HFFc6 (cell line): ENCODE measurements around the gene KCNJ5. TPM values are rescaled to one million over a fixed set of nuclear protein-coding genes. Genes with fewer than 3 reads are reported as not detected.

ENCODE experiments used
- DNase-seq: peaks from one replicate; pipeline ENCODE4 v3.0.0-alpha.2; 2018
- H3K27ac Mint-ChIP-seq: 2 replicates; pipeline ENCODE4 v1.8.0; 2020; ENCODE audit warnings: mild to moderate bottlenecking, mixed read lengths
- H3K27me3 Mint-ChIP-seq: 2 replicates; pipeline ENCODE4 v1.8.0; 2021; ENCODE audit warnings: mild to moderate bottlenecking, moderate library complexity, mixed read lengths; ENCODE audit not compliant: insufficient read depth
- H3K36me3 Mint-ChIP-seq: 2 replicates; pipeline ENCODE4 v1.8.0; 2021; ENCODE audit warnings: low read depth, mixed read lengths
- H3K4me1 Mint-ChIP-seq: 2 replicates; pipeline ENCODE4 v1.8.0; 2020; ENCODE audit warnings: low read depth, mixed read lengths
- H3K4me3 Mint-ChIP-seq: 2 replicates; pipeline ENCODE4 v1.8.0; 2020; ENCODE audit warnings: mild to moderate bottlenecking, moderate library complexity, mixed read lengths
- H3K9me3 Mint-ChIP-seq: 2 replicates; pipeline ENCODE4 v1.8.0; 2020; ENCODE audit warnings: mild to moderate bottlenecking, mixed read lengths
- CTCF ChIP-seq: fragments of 200-600 bp; sonication (generic); IDR thresholded peaks from 2 replicates; pipeline ENCODE4 v1.5.0; 2021; ENCODE audit warnings: antibody characterized with exemption, mild to moderate bottlenecking
- total RNA-seq, 6 experiments: library from RNA; stranded (reverse); fragmentation: NEBNext Ultra II Directional; extraction: Animal tissue kit (Norgen Biotek cat#: 25700); gene quantifications; 2 replicates in 1 of 6; 3 replicates in 5 of 6; pipeline ENCODE4 v1.2.3, GENCODE V29; 2021

Gene KCNJ5
- total RNA-seq, 6 experiments from 2014 or later: not detected

- peaks cover 25% of the 10 kb centered on the region for H3K4me1 Mint-ChIP-seq
These were observed 33.8 kb upstream of the KCNJ5 start for GRCh38 chr11:128857341-128857740.

DNA sequence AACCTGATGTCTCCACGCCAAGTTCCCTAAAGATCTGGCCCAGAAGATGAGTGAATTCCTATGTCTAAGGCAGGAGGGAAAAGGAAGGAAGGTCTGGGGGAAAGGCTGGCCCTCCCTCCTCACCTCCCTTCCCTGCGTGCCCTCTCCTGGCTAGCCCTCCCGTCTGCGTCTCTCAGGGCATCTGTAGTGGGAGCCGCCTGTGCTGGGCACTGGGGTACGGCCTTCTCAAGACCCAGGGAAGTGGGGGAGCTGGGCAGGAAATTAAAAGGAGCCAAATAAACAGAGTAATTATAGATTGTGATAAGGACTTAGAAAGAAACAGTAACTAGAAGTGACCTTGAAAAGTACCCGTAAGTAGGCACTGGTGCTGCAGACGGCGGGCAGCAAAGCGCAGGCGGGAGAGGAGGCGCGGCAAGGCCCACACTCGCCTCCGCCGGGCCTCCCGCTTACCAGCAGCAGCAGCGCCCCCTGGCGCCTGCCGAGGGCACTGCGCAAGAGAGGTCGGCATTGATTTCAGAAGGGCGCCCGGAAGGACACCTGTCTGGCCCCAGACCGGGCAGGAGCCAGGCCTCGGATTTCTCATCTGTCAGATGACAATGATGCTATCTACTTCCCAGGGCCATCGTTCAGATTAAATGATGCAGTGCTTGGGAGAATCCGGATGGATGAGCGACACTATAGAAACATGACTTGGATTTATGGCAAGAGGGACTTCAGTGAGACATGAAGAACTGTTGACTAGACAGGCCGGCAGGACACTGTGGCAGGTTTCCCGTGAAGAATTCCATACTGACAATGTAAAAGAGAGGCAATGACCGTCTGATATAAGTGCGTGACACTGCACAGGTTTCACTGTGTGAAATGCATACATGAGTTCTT lies 31.4 kb upstream of the KCNJ5 start:
- H3K4me3 Mint-ChIP-seq: no peak overlapping the region
- peaks cover 8% of the 10 kb centered on the region for H3K27me3 Mint-ChIP-seq
- DNase-seq: no peak
- H3K27ac Mint-ChIP-seq: peak overlapping the region; percentile 77; the same call in 1 of the 2 replicates
- H3K9me3 Mint-ChIP-seq: no peaks in the 10 kb centered on the region
- no peaks in the 10 kb centered on the region for H3K36me3 Mint-ChIP-seq
- H3K4me1 Mint-ChIP-seq: peaks cover 50% of the 10 kb centered on the region
- peak; percentile 81 for TF ChIP-seq CTCF

More at GRCh38 chr11:128857341-128857740, 33.8 kb upstream of the KCNJ5 start:
- Mint-ChIP-seq H3K36me3 (no peaks in the 10 kb centered on the region), H3K27ac (no peak overlapping the region), H3K27me3 (peaks cover 8% of the 10 kb centered on the region), H3K9me3 (no peaks in the 10 kb centered on the region), H3K4me3 (no peak overlapping the region)
- no peak for TF ChIP-seq CTCF
- DNase-seq: no peak

GRCh38 chr11:128860571-128861361 lies 30.4 kb upstream of the KCNJ5 start:
- H3K36me3 Mint-ChIP-seq: no peaks in the 10 kb centered on the region
- H3K27me3 Mint-ChIP-seq: peaks cover 8% of the 10 kb centered on the region

GRCh38 chr11:128862406-128862805 lies 28.8 kb upstream of the KCNJ5 start:
- H3K4me1 Mint-ChIP-seq: peaks cover 65% of the 10 kb centered on the region
- no peaks in the 10 kb centered on the region for H3K9me3 Mint-ChIP-seq
- peak overlapping the region; percentile 40; the same call in 1 of the 2 replicates for H3K4me3 Mint-ChIP-seq
- peaks cover 2% of the 10 kb centered on the region; the same call in 1 of the 2 replicates for H3K27me3 Mint-ChIP-seq
- no peak for TF ChIP-seq CTCF
- H3K27ac Mint-ChIP-seq: peak overlapping the region; percentile 68
- H3K36me3 Mint-ChIP-seq: no peaks in the 10 kb centered on the region
- DNase-seq: no peak

More at GRCh38 chr11:128860571-128861361, 30.4 kb upstream of the KCNJ5 start:
- H3K27ac Mint-ChIP-seq: peak overlapping the region; percentile 77
- no peak for TF ChIP-seq CTCF
- peaks cover 59% of the 10 kb centered on the region for H3K4me1 Mint-ChIP-seq
- no peaks in the 10 kb centered on the region for H3K9me3 Mint-ChIP-seq
- peak; percentile 76 for DNase-seq
- H3K4me3 Mint-ChIP-seq: peak overlapping the region; percentile 69; the same call in 1 of the 2 replicates

DNA sequence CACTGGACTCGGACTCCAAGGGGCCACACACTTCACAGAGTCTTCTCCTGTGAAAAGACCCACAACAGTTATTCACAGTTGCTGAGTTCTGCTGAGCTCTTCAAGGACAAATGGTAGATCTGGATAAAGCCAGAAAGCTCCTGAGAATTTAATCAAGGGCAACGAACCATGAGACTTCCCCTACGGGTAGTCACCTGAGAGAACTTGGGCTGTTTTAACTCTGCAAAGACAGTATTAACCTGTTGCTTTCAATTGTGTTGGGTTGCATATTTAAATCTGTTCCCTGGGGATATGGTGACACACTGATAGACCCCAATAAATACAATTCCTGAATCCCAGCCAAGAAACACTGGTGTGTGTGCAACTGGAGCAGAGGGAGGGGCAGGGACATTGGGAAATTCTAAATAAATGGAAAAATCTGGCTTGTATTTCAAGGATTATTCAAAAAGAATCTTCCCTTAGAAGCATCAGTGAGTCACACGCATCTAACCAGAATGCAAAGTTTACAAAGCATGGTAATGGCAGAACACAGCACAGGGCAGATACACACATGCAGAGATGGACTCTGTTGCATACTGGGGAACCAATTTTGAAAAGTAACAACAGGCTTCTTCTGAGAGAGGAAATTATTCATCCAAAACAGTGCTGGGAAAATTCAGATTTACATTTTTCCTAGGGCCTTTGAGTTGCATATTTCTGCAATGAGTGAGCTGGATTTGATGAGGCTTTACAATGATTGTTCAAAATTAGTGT lies 28.1 kb upstream of the KCNJ5 start:
- DNase-seq: peak; percentile 79
- H3K36me3 Mint-ChIP-seq: no peaks in the 10 kb centered on the region
- H3K4me3 Mint-ChIP-seq: peak overlapping the region; percentile 40
- H3K27me3 Mint-ChIP-seq: no peaks in the 10 kb centered on the region
- H3K4me1 Mint-ChIP-seq: peaks cover 65% of the 10 kb centered on the region
- H3K9me3 Mint-ChIP-seq: no peaks in the 10 kb centered on the region
- peak overlapping the region; percentile 68 for H3K27ac Mint-ChIP-seq
- TF ChIP-seq CTCF: no peak
